ENCODE measurements around the gene WASF3. TPM values are rescaled to one million over a fixed set of nuclear protein-coding genes. Genes with fewer than 3 reads are reported as not detected.

WASF3 gene
- total RNA-seq, 3 donors from 2014 or later (not counting 1 experiment from before 2014, with no cell fraction given) = 0.61 TPM; not detected in 2

DNA sequence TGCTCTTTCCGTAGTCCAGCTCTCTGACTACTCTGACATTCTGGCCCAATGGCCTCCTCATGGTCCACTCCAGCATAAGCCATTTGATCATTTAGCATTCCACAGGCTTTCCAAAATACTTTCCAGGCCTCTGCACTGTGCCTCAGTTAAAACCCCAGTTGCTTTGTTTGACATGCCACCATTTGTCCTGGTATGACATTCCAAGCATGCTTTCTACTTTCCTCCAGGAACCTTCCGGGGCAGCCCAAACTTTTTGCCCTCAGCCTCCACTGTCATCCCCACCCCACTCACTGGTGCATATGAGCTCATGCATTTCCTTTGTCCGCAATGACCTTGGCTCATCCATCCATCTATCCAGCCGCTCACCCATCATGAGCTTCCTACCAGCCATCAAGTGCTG is 41.8 kb upstream of the WASF3 start:
- no peak overlapping the region for H3K4me3 ChIP-seq (ENCODE audit: low read length)
- Mint-ChIP-seq H3K9me3 (no peaks in the 10 kb centered on the region), H3K4me3 (no peak overlapping the region), H3K27ac (no peak overlapping the region), H3K4me1 (no peaks in the 10 kb centered on the region), H3K36me3 (no peaks in the 10 kb centered on the region), H3K27me3 (ENCODE audit: low read depth in 2 of 2) (peaks cover 9 to 16% of the 10 kb centered on the region in 2 donors)
- 84% methylated on average over 4 of the region's 4 CpGs for WGBS (ENCODE audit: insufficient coverage)
- TF ChIP-seq, protein P1, sequence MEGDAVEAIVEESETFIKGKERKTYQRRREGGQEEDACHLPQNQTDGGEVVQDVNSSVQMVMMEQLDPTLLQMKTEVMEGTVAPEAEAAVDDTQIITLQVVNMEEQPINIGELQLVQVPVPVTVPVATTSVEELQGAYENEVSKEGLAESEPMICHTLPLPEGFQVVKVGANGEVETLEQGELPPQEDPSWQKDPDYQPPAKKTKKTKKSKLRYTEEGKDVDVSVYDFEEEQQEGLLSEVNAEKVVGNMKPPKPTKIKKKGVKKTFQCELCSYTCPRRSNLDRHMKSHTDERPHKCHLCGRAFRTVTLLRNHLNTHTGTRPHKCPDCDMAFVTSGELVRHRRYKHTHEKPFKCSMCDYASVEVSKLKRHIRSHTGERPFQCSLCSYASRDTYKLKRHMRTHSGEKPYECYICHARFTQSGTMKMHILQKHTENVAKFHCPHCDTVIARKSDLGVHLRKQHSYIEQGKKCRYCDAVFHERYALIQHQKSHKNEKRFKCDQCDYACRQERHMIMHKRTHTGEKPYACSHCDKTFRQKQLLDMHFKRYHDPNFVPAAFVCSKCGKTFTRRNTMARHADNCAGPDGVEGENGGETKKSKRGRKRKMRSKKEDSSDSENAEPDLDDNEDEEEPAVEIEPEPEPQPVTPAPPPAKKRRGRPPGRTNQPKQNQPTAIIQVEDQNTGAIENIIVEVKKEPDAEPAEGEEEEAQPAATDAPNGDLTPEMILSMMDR (IDR thresholded peaks at IDR 0.05) = no peak
- H3K36me3 ChIP-seq (ENCODE audit: control insufficient read depth, insufficient read depth, low read length) = no peaks in the 10 kb centered on the region
- intact Hi-C loops (cut with micrococcal nuclease) = no loop called here
- H3K27me3 ChIP-seq (ENCODE audit: control insufficient read depth, insufficient read depth, low read length) = no peaks in the 10 kb centered on the region
- DNase-seq = no peak
- no peaks in the 10 kb centered on the region for H3K9me3 ChIP-seq (ENCODE audit: control insufficient read depth, insufficient read depth, low read length)
- H3K4me1 ChIP-seq (ENCODE audit: control insufficient read depth, insufficient read depth, low read length) = no peaks in the 10 kb centered on the region
- H3K27ac ChIP-seq (ENCODE audit: low read length) = no peak overlapping the region
- ATAC-seq = peak in 1 of 3 donors; percentile 10

DNA sequence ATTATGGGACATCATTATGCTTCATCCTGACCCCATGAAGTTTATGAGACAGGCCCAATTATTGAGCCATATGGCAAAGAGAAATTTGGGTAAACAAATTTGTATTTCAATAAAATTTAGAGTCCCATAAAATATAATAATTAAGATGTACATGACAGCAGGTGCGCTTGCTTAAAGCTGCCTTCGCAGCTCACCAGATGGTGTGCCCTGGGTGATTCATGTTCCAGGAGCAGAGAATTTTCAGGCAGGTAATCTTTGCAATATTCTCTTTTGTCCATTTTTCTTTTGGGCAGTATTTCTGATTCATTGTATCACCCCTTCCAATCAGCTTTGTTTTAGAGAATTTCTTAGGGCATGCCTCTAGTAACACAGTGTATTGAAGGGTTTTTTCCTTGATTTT is 39.5 kb upstream of the WASF3 start:
- DNase-seq (no peak), ATAC-seq (no peak)
- no peak overlapping the region for H3K4me3 Mint-ChIP-seq
- Histone ChIP-seq H3K27me3 (ENCODE audit: control insufficient read depth, insufficient read depth, low read length) (no peaks in the 10 kb centered on the region), H3K4me1 (ENCODE audit: control insufficient read depth, insufficient read depth, low read length) (no peaks in the 10 kb centered on the region), H3K27ac (ENCODE audit: low read length) (no peak overlapping the region), H3K4me3 (ENCODE audit: low read length) (no peak overlapping the region), H3K36me3 (ENCODE audit: control insufficient read depth, insufficient read depth, low read length) (no peaks in the 10 kb centered on the region), H3K9me3 (ENCODE audit: control insufficient read depth, insufficient read depth, low read length) (no peaks in the 10 kb centered on the region)
- H3K36me3 Mint-ChIP-seq = no peaks in the 10 kb centered on the region
- H3K27ac Mint-ChIP-seq = no peak overlapping the region
- H3K4me1 Mint-ChIP-seq = no peaks in the 10 kb centered on the region
- TF ChIP-seq, protein P1 (IDR thresholded peaks at IDR 0.05) = no peak
- 88% methylated on average over 2 of the region's 2 CpGs for WGBS (ENCODE audit: insufficient coverage)
- intact Hi-C loops (cut with micrococcal nuclease) = no loop called here
- no peaks in the 10 kb centered on the region for H3K9me3 Mint-ChIP-seq
- H3K27me3 Mint-ChIP-seq (ENCODE audit: low read depth in 2 of 2) = peaks cover 9 to 11% of the 10 kb centered on the region in 2 donors

DNA sequence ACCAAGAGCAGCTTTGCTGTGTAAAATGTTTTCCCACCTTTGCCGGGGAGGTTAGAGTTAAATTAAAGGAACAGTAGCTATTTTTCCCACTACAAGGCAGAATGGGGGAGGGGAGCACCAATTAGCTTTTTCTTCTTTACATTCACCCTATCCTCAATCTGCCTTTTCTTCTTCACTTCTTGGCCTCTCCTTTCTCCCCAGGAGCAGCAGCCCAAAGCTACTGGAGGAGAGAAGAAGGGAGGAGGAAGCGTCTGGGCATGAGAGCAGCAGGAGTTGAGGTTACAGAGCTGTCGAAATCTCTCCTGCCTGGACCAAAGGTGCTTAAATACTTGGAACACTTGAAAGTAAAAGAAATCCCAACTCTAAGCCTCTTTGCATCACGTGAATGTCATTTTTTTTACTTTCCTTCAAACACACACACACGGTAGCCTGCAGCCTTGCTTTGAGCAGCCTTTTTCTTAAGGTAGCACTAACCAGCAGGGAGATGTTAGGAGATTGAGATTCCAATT is 39.0 kb upstream of the WASF3 start:
- TF ChIP-seq, protein P1 (IDR thresholded peaks at IDR 0.05) = no peak
- no peak for ATAC-seq
- H3K36me3 ChIP-seq (ENCODE audit: control insufficient read depth, insufficient read depth, low read length) = no peaks in the 10 kb centered on the region
- no peaks in the 10 kb centered on the region for H3K9me3 ChIP-seq (ENCODE audit: control insufficient read depth, insufficient read depth, low read length)
- intact Hi-C loops (cut with micrococcal nuclease) = no loop called here
- H3K4me1 ChIP-seq (ENCODE audit: control insufficient read depth, insufficient read depth, low read length) = no peaks in the 10 kb centered on the region
- no peaks in the 10 kb centered on the region for H3K27me3 ChIP-seq (ENCODE audit: control insufficient read depth, insufficient read depth, low read length)
- peaks cover 3 to 7% of the 10 kb centered on the region in 2 donors for H3K27me3 Mint-ChIP-seq (ENCODE audit: low read depth in 2 of 2)
- WGBS (ENCODE audit: insufficient coverage) = 10% methylated on average over 3 of the region's 5 CpGs
- H3K4me3 Mint-ChIP-seq = no peak overlapping the region
- no peak overlapping the region for H3K27ac Mint-ChIP-seq
- H3K9me3 Mint-ChIP-seq = no peaks in the 10 kb centered on the region
- DNase-seq = no peak
- no peaks in the 10 kb centered on the region for H3K36me3 Mint-ChIP-seq
- no peak overlapping the region for H3K4me3 ChIP-seq (ENCODE audit: low read length)
- H3K4me1 Mint-ChIP-seq = no peaks in the 10 kb centered on the region
- no peak overlapping the region for H3K27ac ChIP-seq (ENCODE audit: low read length)

DNA sequence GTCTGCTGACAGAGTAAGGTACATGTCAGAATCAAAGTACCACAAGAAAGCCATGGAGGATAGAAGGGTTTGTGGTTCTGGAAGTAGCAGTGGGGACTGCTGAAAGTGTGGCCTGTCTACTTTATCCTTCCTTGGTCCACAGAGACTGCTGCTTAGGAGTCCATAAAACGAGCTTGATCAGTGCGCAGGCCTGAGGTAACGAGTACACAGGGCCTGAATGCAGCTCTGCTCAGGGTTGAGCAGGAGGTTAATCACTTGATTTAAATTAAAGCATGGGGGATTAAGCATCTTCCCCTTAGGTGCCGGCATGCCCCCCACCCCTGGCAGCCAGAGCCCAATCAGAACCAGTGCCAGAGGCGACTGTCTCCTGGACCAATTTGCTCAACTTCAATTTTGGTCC is 34.9 kb upstream of the WASF3 start:
- no peak for DNase-seq
- intact Hi-C loops (cut with micrococcal nuclease) = no loop called here
- no peaks in the 10 kb centered on the region for H3K36me3 ChIP-seq (ENCODE audit: control insufficient read depth, insufficient read depth, low read length)
- no peak overlapping the region for H3K4me3 ChIP-seq (ENCODE audit: low read length)
- WGBS (ENCODE audit: insufficient coverage) = 90% methylated on average over 5 of the region's 5 CpGs
- Mint-ChIP-seq H3K4me1 (no peaks in the 10 kb centered on the region), H3K4me3 (no peak overlapping the region), H3K27me3 (ENCODE audit: low read depth in 2 of 2) (peaks cover 0 to 7% of the 10 kb centered on the region in 2 donors), H3K27ac (no peak overlapping the region), H3K36me3 (no peaks in the 10 kb centered on the region), H3K9me3 (no peaks in the 10 kb centered on the region)
- no peak for ATAC-seq
- no peaks in the 10 kb centered on the region for H3K9me3 ChIP-seq (ENCODE audit: control insufficient read depth, insufficient read depth, low read length)
- H3K4me1 ChIP-seq (ENCODE audit: control insufficient read depth, insufficient read depth, low read length) = no peaks in the 10 kb centered on the region
- H3K27me3 ChIP-seq (ENCODE audit: control insufficient read depth, insufficient read depth, low read length) = no peaks in the 10 kb centered on the region
- TF ChIP-seq, protein P1 (IDR thresholded peaks at IDR 0.05) = no peak
- H3K27ac ChIP-seq (ENCODE audit: low read length) = no peak overlapping the region

Data from natural killer cell (primary cell).